Liver (tissue), 9 donors: Measurements from ENCODE around the gene KRTAP13-3. TPM values are rescaled to one million over a fixed set of nuclear protein-coding genes. Genes with fewer than 3 reads are reported as not detected.

Experiments
- DNase-seq: peaks from one replicate; pipeline ENCODE4 v3.0.0-alpha.2; 2017; ENCODE audit warnings: low spot score
- H3K27ac ChIP-seq, 2 donors: one replicate each; pipeline ENCODE4 v1.7.0; 2013; ENCODE audit warnings: inconsistent platforms in 2 of 2, low read length in 2 of 2, control low read depth in 1 of 2, low read depth in 1 of 2, mild to moderate bottlenecking in 1 of 2
- H3K27me3 ChIP-seq, 4 donors: one replicate each; pipeline versions ENCODE4 v1.6.1 to v1.7.0; 2013; ENCODE audit warnings: low read length in 3 of 4, inconsistent platforms in 1 of 4, mild to moderate bottlenecking in 1 of 4, moderate library complexity in 1 of 4; ENCODE audit not compliant: control insufficient read depth in 4 of 4, insufficient read depth in 4 of 4
- H3K36me3 ChIP-seq, 4 donors: one replicate each; pipeline versions ENCODE4 v1.6.1 to v1.7.0; 2013; ENCODE audit warnings: low read length in 3 of 4, mild to moderate bottlenecking in 3 of 4, low read depth in 1 of 4, moderate library complexity in 1 of 4; ENCODE audit not compliant: control insufficient read depth in 4 of 4, insufficient read depth in 3 of 4
- H3K4me1 ChIP-seq, 4 donors: one replicate each; pipeline versions ENCODE4 v1.6.1 to v1.7.0; 2013; ENCODE audit warnings: low read length in 3 of 4, mild to moderate bottlenecking in 3 of 4, moderate library complexity in 1 of 4; ENCODE audit not compliant: control insufficient read depth in 4 of 4, insufficient read depth in 4 of 4
- H3K4me3 ChIP-seq, 3 donors: one replicate each; pipeline versions ENCODE4 v1.6.1 to v1.7.0; 2013; ENCODE audit warnings: low read length in 3 of 3, control low read depth in 1 of 3, low read depth in 1 of 3, mild to moderate bottlenecking in 1 of 3
- H3K9ac ChIP-seq, 2 donors: one replicate each; pipeline ENCODE4 v1.7.0; 2013; ENCODE audit warnings: low read length in 2 of 2, mild to moderate bottlenecking in 2 of 2, moderate library complexity in 2 of 2, control low read depth in 1 of 2, low read depth in 1 of 2
- H3K9me3 ChIP-seq, 4 donors: one replicate each; pipeline versions ENCODE4 v1.6.1 to v1.7.0; 2013; ENCODE audit warnings: low read length in 3 of 4; ENCODE audit not compliant: control insufficient read depth in 4 of 4
- ATF3 ChIP-seq: IDR thresholded peaks from 2 replicates; pipeline ENCODE4 v1.6.1; 2016; ENCODE audit warnings: antibody characterized with exemption
- CTCF ChIP-seq: fragments of 150-350 bp; IDR thresholded peaks from 2 replicates; pipeline ENCODE4 v1.5.1; 2017; ENCODE audit warnings: improper control_type of control experiment, low read depth, low read length; ENCODE audit not compliant: missing input control
- EGR1 ChIP-seq, 2 donors: IDR thresholded peaks; 2 replicates each; pipeline ENCODE4 v1.6.1; 2016 to 2018; ENCODE audit warnings: antibody characterized with exemption in 2 of 2, low read depth in 2 of 2
- GABPA ChIP-seq, 2 donors: IDR thresholded peaks in 1 of 2; conservative IDR thresholded peaks in 1 of 2; 2 replicates each; pipeline ENCODE4 v1.6.1; 2016; ENCODE audit warnings: antibody characterized with exemption in 2 of 2, mild to moderate bottlenecking in 1 of 2, moderate library complexity in 1 of 2
- HNF4A ChIP-seq, 2 donors: conservative IDR thresholded peaks; 2 replicates each; pipeline ENCODE4 v1.6.1; 2016; ENCODE audit warnings: antibody characterized with exemption in 2 of 2, mild to moderate bottlenecking in 2 of 2
- NR2F2 ChIP-seq: IDR thresholded peaks from 2 replicates; pipeline ENCODE4 v1.6.1; 2016; ENCODE audit warnings: antibody characterized with exemption
- RAD21 ChIP-seq, 2 donors: IDR thresholded peaks; 2 replicates each; pipeline ENCODE4 v1.6.1; 2016; ENCODE audit warnings: antibody characterized with exemption in 2 of 2, mild to moderate bottlenecking in 2 of 2
- REST ChIP-seq: IDR thresholded peaks from 2 replicates; pipeline ENCODE4 v1.6.1; 2016; ENCODE audit warnings: antibody characterized with exemption, mild to moderate bottlenecking
- ZBTB33 ChIP-seq: IDR thresholded peaks from 2 replicates; pipeline ENCODE4 v1.6.1; 2016; ENCODE audit warnings: antibody characterized with exemption
- WGBS: extraction: QIAGEN DNeasy Blood & Tissue Kit; methylation state at CpG from one replicate; pipeline ENCODE4 v1.1.7; 2013; 5-methylcytosine and 5-hydroxymethylcytosine counted together
- polyA plus RNA-seq, 2 donors: library from polyadenylated mRNA; stranded (reverse) in 1 of 2; unstranded in 1 of 2; fragments of 200-250 nt in 1 of 2; fragments of >200 nt in 1 of 2; fragmentation: Nextera tagmentation in 1 of 2; extraction: Ambion mirVana in 1 of 2; gene quantifications; one replicate each; pipeline versions ENCODE4 v1.2.1 to v1.2.3, GENCODE V29; 2013 to 2015
- total RNA-seq, 2 donors: library from RNA; depleted of rRNA; stranded (reverse); fragments of >200 nt; gene quantifications; one replicate each; pipeline ENCODE4 v1.2.3, GENCODE V29; 2014
- TF ChIP-seq, protein P1 (sequence below): IDR thresholded peaks from 2 replicates; pipeline ENCODE4 v1.6.1; 2016; ENCODE audit warnings: antibody characterized with exemption
- donor health status: healthy.
- donor health status: healthy.
- donor health status: healthy.
- donor health status: healthy.
- donor health status: healthy.

KRTAP13-3 gene
- total and polyA plus RNA-seq, 4 donors: not detected

DNA sequence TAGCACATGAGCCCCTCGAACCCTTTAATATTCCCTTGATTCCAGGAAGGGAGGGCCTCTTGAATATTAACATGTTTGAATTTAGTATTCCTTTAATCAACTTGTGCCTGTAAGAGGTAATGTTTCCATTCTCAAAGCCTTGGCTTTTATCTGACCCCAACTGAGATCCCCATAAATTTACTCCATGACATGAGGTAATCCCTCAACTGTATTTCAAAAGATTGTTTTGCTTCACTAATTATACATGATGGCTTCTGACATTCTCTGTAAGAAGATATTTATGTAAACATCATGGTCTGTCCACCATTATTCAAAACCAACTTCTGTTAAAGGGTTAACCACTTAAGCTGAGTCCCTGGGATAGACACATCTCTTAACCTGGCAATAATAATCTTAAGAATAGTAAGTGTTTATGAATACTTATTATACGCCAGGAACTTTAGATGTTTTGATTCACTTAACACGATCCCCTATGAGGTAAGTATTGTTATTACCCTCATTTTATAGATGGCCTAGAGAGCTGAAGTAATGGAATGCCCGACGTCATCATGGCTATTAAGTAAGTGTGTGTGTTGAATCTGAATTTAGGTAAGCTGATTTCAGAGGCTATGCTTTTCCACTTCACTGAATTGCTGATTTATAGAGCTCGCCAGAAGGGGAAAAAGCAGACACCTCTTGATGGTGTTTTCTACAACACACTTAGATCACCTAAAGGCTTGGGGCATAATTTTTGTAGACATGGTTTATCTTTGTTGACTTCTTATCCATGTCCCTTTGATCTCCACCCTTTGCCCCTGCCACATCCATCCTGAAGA lies 43.4 kb upstream of the KRTAP13-3 start (continued):
- no peak for TF ChIP-seq ZBTB33
- TF ChIP-seq NR2F2: no peak

- Histone ChIP-seq H3K27ac (no peak overlapping the region), H3K27me3 (no peaks in the 10 kb centered on the region), H3K9me3 (no peaks in the 10 kb centered on the region), H3K4me3 (no peak overlapping the region), H3K36me3 (no peaks in the 10 kb centered on the region), H3K4me1 (no peaks in the 10 kb centered on the region), H3K9ac (no peak overlapping the region)
- 55% methylated on average over 3 of the region's 3 CpGs for WGBS
- no peak for DNase-seq
- no peak for TF ChIP-seq HNF4A (conservative IDR thresholded peaks at IDR 0.05)
- peak in 1 of 2 donors; percentile 25 for TF ChIP-seq RAD21 (IDR thresholded peaks at IDR 0.05)
- TF ChIP-seq CTCF: peak; percentile 23
Observed at GRCh38 chr21:30463713-30464112, 38.0 kb upstream of the KRTAP13-3 start.

GRCh38 chr21:30448514-30448913 lies 22.8 kb upstream of the KRTAP13-3 start:
- H3K4me3 ChIP-seq: no peak overlapping the region
- no peaks in the 10 kb centered on the region for H3K4me1 ChIP-seq
- TF ChIP-seq, protein P1, sequence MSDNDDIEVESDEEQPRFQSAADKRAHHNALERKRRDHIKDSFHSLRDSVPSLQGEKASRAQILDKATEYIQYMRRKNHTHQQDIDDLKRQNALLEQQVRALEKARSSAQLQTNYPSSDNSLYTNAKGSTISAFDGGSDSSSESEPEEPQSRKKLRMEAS: no peak
- TF ChIP-seq REST (no peak), EGR1 (IDR thresholded peaks at IDR 0.05; ENCODE audit: low read depth in 2 of 2) (no peak), ATF3 (no peak), GABPA (IDR thresholded peaks at IDR 0.05 in 1 of 2, conservative IDR thresholded peaks at IDR 0.05 in 1 of 2) (no peak)
- H3K36me3 ChIP-seq: no peaks in the 10 kb centered on the region
- WGBS: 82% methylated on average over 3 of the region's 3 CpGs
- no peak overlapping the region for H3K27ac ChIP-seq
- no peak overlapping the region for H3K9ac ChIP-seq
- H3K27me3 ChIP-seq: no peaks in the 10 kb centered on the region
- no peak for DNase-seq
- H3K9me3 ChIP-seq: no peaks in the 10 kb centered on the region
